ENCODE data around the gene TXNRD3. TPM values are rescaled to one million over a fixed set of nuclear protein-coding genes. Genes with fewer than 3 reads are reported as not detected.

Gene TXNRD3
- total RNA-seq, 1 experiment from 2014 or later, result 4.5 TPM

Small RNAs within 50 kb of the gene (small RNA-seq; reads per million reads assigned to genes)
- 3.3 reads per million, percentile 77 among the genes with 10 or more reads in this experiment for gene RNA5SP138

Other genes starting within 250 kb of the TXNRD3 start
- gene ZXDC, start 179.2 kb downstream of the TXNRD3 start, total RNA-seq (2014; rRNA removed; shearing (Covaris generic)), result 41.2 and 42.2 TPM in 2 replicates
- gene UROC1, start 137.4 kb downstream of the TXNRD3 start, total RNA-seq (2014; rRNA removed; shearing (Covaris generic)), result not detected in 2 replicates
- gene CHST13, start 131.0 kb downstream of the TXNRD3 start, total RNA-seq (2014; rRNA removed; shearing (Covaris generic)), result 0.05 and 1.3 TPM in 2 replicates
- gene C3orf22, start 96.2 kb downstream of the TXNRD3 start, total RNA-seq (2014; rRNA removed; shearing (Covaris generic)), result not detected in 2 replicates
- gene CHCHD6, start 49.1 kb upstream of the TXNRD3 start, total RNA-seq (2014; rRNA removed; shearing (Covaris generic)), result 33.1 and 36.8 TPM in 2 replicates

All from HT-29 (cell line).